ENCODE data around the gene KAZN.

- TF ChIP-seq POLR2A (IDR thresholded peaks at IDR 0.05): no peak
- TF ChIP-seq POLR2AphosphoS5 (IDR thresholded peaks at IDR 0.05): no peak
Observed at GRCh38 chr1:14970799-14971141, 372.3 kb downstream of the KAZN start.
